Measurements from ENCODE around the gene EIF2AK3. TPM values are rescaled to one million over a fixed set of nuclear protein-coding genes. Genes with fewer than 3 reads are reported as not detected.
"Not testable (repeated sequence)": the region's sequence is repeated elsewhere in the genome, so short reads cannot be mapped to it uniquely, and the experiment has no call there.

Gene EIF2AK3
- total and polyA plus RNA-seq, 2 donors (not counting 1 experiment from before 2014, with no cell fraction given): 11.9 to 19.8 TPM

DNA sequence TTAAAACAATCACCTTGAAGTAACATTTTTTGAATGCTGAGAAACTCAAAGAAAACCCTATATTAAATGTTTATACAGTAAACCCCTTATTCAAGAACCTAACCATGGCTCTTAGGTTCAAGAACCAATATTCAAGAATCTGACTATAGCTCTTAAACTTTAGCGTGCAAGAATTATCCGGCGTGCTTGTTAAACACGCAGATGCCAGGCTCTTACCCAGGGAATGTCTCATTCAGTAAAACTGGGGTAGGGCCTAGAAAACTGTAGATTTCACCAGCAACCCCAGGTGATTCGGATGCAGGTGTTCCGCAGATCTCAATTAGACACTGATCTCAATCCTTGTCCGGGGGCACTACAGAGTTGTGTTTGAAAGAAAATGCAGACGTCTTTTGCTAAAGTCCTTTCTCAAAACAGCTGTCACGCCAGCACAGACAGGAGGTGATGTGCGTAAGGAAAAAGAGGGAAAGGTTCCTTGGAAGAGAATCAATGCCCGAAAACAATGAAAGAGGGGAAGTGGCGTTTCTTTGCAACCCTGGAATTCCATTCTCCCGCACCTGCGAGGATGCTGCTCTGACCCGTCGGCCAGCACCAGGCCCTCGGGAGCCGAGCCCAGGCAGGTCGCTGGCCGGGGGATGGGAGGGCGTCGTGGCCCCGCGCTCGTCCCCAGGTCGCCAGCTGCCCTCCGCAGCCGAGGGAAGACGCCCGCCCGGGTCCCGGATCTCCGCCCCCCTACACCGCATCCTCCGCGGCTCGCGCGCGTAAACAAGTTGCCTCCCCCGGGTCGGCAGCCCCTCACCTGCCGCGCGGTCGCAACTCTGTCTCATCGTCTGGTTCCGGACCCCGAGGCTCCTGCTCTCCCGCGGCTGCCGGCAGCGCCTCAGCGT is 851 bp downstream of the EIF2AK3 start:
- peak overlapping the region; percentile 85 for H3K4me2 ChIP-seq (ENCODE audit: extremely low read depth, insufficient read depth, low read length)
- peak overlapping the region; percentile 32 for H2AFZ ChIP-seq (ENCODE audit: low read length)
- H3K27me3 ChIP-seq (ENCODE audit: control insufficient read depth, insufficient read depth, low read length): no peaks in the 10 kb centered on the region
- no peak for DNase-seq (ENCODE audit: low read depth in 2 of 2)
- H3K9me3 ChIP-seq (ENCODE audit: control insufficient read depth, insufficient read depth, low read depth, low read length): no peaks in the 10 kb centered on the region
- no peak for TF ChIP-seq EZH2 (IDR thresholded peaks at IDR 0.05; ENCODE audit: low read length, missing control alignments)
- TF ChIP-seq, protein P1, sequence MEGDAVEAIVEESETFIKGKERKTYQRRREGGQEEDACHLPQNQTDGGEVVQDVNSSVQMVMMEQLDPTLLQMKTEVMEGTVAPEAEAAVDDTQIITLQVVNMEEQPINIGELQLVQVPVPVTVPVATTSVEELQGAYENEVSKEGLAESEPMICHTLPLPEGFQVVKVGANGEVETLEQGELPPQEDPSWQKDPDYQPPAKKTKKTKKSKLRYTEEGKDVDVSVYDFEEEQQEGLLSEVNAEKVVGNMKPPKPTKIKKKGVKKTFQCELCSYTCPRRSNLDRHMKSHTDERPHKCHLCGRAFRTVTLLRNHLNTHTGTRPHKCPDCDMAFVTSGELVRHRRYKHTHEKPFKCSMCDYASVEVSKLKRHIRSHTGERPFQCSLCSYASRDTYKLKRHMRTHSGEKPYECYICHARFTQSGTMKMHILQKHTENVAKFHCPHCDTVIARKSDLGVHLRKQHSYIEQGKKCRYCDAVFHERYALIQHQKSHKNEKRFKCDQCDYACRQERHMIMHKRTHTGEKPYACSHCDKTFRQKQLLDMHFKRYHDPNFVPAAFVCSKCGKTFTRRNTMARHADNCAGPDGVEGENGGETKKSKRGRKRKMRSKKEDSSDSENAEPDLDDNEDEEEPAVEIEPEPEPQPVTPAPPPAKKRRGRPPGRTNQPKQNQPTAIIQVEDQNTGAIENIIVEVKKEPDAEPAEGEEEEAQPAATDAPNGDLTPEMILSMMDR (conservative IDR thresholded peaks at IDR 0.05 in 1 of 2, IDR thresholded peaks at IDR 0.05 in 1 of 2; ENCODE audit: low read depth in 1 of 2, low read length in 2 of 2): no peak
- peak overlapping the region; percentile 79 to 90 (median 86) for H3K4me3 ChIP-seq (replicated peaks in 1 of 4; ENCODE audit: control extremely low read depth in 1 of 4, insufficient read depth in 1 of 4, low read depth in 3 of 4, low read length in 4 of 4)
- H3K9ac ChIP-seq (ENCODE audit: insufficient read depth, low read length): peak overlapping the region; percentile 96
- H3K36me3 ChIP-seq (ENCODE audit: control insufficient read depth, insufficient read depth, low read length): no peaks in the 10 kb centered on the region
- H3K79me2 ChIP-seq (ENCODE audit: control insufficient read depth, insufficient read depth, low read length): peaks cover 37% of the 10 kb centered on the region
- peak overlapping the region; percentile 100 for H3K27ac ChIP-seq (ENCODE audit: insufficient read depth, low read length)
- H4K20me1 ChIP-seq (ENCODE audit: control insufficient read depth, extremely low read depth, insufficient read depth, low read length): no peaks in the 10 kb centered on the region
- no peaks in the 10 kb centered on the region for H3K4me1 ChIP-seq (ENCODE audit: control insufficient read depth, extremely low read depth, insufficient read depth, low read length)

DNA sequence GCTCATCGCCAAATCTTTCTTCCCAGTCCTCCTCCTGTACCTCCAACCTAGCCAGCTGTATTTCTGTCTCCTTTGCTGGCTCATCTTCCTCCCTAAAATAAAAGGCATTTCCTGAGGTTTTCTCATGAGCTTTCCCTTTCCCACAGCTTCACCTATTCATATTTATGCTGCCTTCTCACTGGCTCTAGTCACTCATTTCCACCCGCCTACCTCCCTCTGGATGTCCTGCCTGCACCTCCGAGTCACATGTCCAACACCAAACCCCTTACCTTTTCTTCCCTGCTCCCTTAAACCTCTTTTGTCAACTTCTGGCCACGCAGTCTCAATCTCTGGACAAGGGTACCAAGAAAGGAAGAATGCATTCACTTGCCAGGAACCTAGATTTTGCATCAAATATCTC is 2.8 kb downstream of the EIF2AK3 start:
- Histone ChIP-seq H4K20me1 (ENCODE audit: control insufficient read depth, extremely low read depth, insufficient read depth, low read length) (no peaks in the 10 kb centered on the region), H3K36me3 (ENCODE audit: control insufficient read depth, insufficient read depth, low read length) (no peaks in the 10 kb centered on the region), H3K9me3 (ENCODE audit: control insufficient read depth, insufficient read depth, low read depth, low read length) (no peaks in the 10 kb centered on the region), H3K27ac (ENCODE audit: insufficient read depth, low read length) (no peak overlapping the region), H3K9ac (ENCODE audit: insufficient read depth, low read length) (no peak overlapping the region), H2AFZ (ENCODE audit: low read length) (no peak overlapping the region), H3K4me3 (replicated peaks in 1 of 4; ENCODE audit: control extremely low read depth in 1 of 4, insufficient read depth in 1 of 4, low read depth in 3 of 4, low read length in 4 of 4) (peak overlapping the region in 2 of 4 experiments; percentile 4 to 87), H3K79me2 (ENCODE audit: control insufficient read depth, insufficient read depth, low read length) (peaks cover 41% of the 10 kb centered on the region), H3K4me2 (ENCODE audit: extremely low read depth, insufficient read depth, low read length) (peak overlapping the region; percentile 89), H3K4me1 (ENCODE audit: control insufficient read depth, extremely low read depth, insufficient read depth, low read length) (no peaks in the 10 kb centered on the region), H3K27me3 (ENCODE audit: control insufficient read depth, insufficient read depth, low read length) (no peaks in the 10 kb centered on the region)
- TF ChIP-seq, protein P1 (conservative IDR thresholded peaks at IDR 0.05 in 1 of 2, IDR thresholded peaks at IDR 0.05 in 1 of 2; ENCODE audit: low read depth in 1 of 2, low read length in 2 of 2): no peak
- no peak for TF ChIP-seq EZH2 (IDR thresholded peaks at IDR 0.05; ENCODE audit: low read length, missing control alignments)
- no peak for DNase-seq (ENCODE audit: low read depth in 2 of 2)

DNA sequence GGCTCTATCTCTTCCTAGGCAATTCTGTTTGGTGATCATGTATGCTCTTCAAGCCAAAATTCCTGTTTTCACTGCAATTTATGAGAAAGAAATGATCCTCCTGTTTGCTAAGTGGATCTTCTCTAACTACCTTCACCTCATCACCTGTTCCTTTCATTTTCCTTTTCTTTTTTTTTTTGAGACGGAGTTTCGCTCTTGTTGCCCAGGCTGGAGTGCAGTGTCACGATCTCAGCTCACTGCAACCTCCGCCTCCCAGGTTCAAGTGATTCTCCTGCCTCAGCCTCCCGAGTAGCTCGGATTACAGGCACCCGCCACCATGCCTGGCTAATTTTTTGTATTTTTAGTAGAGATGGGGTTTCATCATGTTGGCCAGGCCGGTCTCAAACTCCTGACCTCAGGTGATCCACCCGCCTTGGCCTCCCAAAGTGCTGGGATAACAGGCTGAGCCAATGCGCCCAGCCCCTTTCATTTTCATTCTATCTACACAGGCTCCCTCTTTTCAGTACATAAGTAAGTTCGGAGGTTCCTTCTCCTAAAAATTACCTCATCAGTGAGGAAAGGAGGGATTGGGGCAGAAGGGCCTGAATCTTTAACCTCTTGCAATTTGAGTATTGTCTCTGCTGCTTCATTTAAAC is 3.3 kb downstream of the EIF2AK3 start:
- DNase-seq (ENCODE audit: low read depth in 2 of 2); H3K4me3 ChIP-seq (replicated peaks in 1 of 4; ENCODE audit: control extremely low read depth in 1 of 4, insufficient read depth in 1 of 4, low read depth in 3 of 4, low read length in 4 of 4); H3K27ac ChIP-seq (ENCODE audit: insufficient read depth, low read length); H2AFZ ChIP-seq (ENCODE audit: low read length); H3K36me3 ChIP-seq (ENCODE audit: control insufficient read depth, insufficient read depth, low read length); H3K27me3 ChIP-seq (ENCODE audit: control insufficient read depth, insufficient read depth, low read length); H4K20me1 ChIP-seq (ENCODE audit: control insufficient read depth, extremely low read depth, insufficient read depth, low read length); H3K4me1 ChIP-seq (ENCODE audit: control insufficient read depth, extremely low read depth, insufficient read depth, low read length); H3K4me2 ChIP-seq (ENCODE audit: extremely low read depth, insufficient read depth, low read length); H3K9ac ChIP-seq (ENCODE audit: insufficient read depth, low read length); H3K9me3 ChIP-seq (ENCODE audit: control insufficient read depth, insufficient read depth, low read depth, low read length): not testable (repeated sequence)
- peaks cover 41% of the 10 kb centered on the region for H3K79me2 ChIP-seq (ENCODE audit: control insufficient read depth, insufficient read depth, low read length)

Data from fibroblast of lung (primary cell).